ENCODE data around the gene MEIS1. TPM values are rescaled to one million over a fixed set of nuclear protein-coding genes. Genes with fewer than 3 reads are reported as not detected.
A peak's percentile ranks its signal among the peaks of the same experiment; 100 is the strongest.

The MEIS1 gene
- polyA plus RNA-seq, 1 donor (not counting 4 experiments of a cell fraction or from before 2014, with no cell fraction given) = 3.1 TPM

DNA sequence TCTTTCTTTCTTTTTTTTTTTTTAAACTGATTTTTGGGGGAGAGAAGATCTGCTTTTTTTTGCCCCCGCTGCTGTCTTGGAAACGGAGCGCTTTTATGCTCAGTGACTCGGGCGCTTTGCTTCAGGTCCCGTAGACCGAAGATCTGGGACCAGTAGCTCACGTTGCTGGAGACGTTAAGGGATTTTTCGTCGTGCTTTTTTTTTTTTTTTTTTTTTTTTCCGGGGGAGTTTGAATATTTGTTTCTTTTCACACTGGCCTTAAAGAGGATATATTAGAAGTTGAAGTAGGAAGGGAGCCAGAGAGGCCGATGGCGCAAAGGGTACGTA, 587 bp downstream of the MEIS1 start:
- dilution Hi-C loops (cut with MboI; ENCODE audit: extremely low pct_ligation_motif_present, low sequenced_read_pairs) = no loop called here
- Histone ChIP-seq H3K27me3 (ENCODE audit: control insufficient read depth, extremely low read depth, insufficient read depth, low read length) (no peaks in the 10 kb centered on the region), H3K4me1 (ENCODE audit: control insufficient read depth, extremely low read depth, insufficient read depth, low read length) (peaks cover 10% of the 10 kb centered on the region), H3K79me2 (ENCODE audit: control insufficient read depth, insufficient read depth, low read length) (peaks cover 2% of the 10 kb centered on the region), H3K4me2 (ENCODE audit: control insufficient read depth, extremely low read depth, insufficient read depth, low read depth, low read length) (peak overlapping the region; percentile 90), H3K27ac (ENCODE audit: control insufficient read depth, insufficient read depth, low read length) (peak overlapping the region; percentile 56), H3K36me3 (ENCODE audit: control insufficient read depth in 2 of 2, extremely low read depth in 1 of 2, insufficient read depth in 2 of 2, low read length in 2 of 2) (no peaks in the 10 kb centered on the region), H3K4me3 (ENCODE audit: control insufficient read depth in 2 of 3, extremely low read depth in 1 of 3, insufficient read depth in 2 of 3, low read depth in 1 of 3, low read length in 3 of 3) (peak overlapping the region; percentile 67 to 99 (median 82)), H3K9me3 (ENCODE audit: control insufficient read depth, low read depth, low read length) (no peaks in the 10 kb centered on the region), H4K20me1 (ENCODE audit: control insufficient read depth, extremely low read depth, insufficient read depth, low read length) (no peaks in the 10 kb centered on the region), H3K9me1 (ENCODE audit: control insufficient read depth, extremely low read depth, insufficient read depth, low read length) (no peaks in the 10 kb centered on the region), H2AFZ (ENCODE audit: control insufficient read depth, low read length) (peak overlapping the region; percentile 72), H3K9ac (ENCODE audit: control insufficient read depth, extremely low read depth, insufficient read depth, low read length) (peak overlapping the region; percentile 88)
- DNase-seq (ENCODE audit: low read depth, low spot score) = no peak
- TF ChIP-seq EZH2 (IDR thresholded peaks at IDR 0.05; ENCODE audit: low read length) = no peak
- TF ChIP-seq, protein P1, sequence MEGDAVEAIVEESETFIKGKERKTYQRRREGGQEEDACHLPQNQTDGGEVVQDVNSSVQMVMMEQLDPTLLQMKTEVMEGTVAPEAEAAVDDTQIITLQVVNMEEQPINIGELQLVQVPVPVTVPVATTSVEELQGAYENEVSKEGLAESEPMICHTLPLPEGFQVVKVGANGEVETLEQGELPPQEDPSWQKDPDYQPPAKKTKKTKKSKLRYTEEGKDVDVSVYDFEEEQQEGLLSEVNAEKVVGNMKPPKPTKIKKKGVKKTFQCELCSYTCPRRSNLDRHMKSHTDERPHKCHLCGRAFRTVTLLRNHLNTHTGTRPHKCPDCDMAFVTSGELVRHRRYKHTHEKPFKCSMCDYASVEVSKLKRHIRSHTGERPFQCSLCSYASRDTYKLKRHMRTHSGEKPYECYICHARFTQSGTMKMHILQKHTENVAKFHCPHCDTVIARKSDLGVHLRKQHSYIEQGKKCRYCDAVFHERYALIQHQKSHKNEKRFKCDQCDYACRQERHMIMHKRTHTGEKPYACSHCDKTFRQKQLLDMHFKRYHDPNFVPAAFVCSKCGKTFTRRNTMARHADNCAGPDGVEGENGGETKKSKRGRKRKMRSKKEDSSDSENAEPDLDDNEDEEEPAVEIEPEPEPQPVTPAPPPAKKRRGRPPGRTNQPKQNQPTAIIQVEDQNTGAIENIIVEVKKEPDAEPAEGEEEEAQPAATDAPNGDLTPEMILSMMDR (optimal IDR thresholded peaks at IDR 0.05 in 1 of 3, IDR thresholded peaks at IDR 0.05 in 1 of 3, conservative IDR thresholded peaks at IDR 0.05 in 1 of 3; ENCODE audit: extremely low read depth in 1 of 3, insufficient read depth in 2 of 3, low read length in 3 of 3) = no peak
- FAIRE-seq = no peak

DNA sequence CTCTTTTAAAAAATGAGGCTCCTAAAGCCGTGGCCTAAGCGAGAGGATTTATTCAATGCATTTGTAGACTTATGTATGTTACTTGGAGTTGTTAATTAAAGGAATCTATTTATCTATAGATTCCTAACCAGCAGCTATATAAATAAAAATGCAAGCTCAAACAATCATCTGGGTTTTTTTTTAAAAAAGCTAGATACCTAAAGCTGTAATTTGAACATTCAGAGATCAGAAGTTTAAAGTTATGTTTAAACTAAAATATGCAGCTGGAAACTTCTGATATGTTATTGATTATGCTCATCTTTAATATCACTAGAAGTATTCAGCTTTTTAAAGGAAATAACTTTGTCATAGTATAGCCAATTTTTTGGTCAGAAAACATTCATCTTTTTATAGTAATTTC, 1.0 kb downstream of the MEIS1 start:
- Histone ChIP-seq H3K4me1 (ENCODE audit: control insufficient read depth, extremely low read depth, insufficient read depth, low read length) (peaks cover 10% of the 10 kb centered on the region), H2AFZ (ENCODE audit: control insufficient read depth, low read length) (peak overlapping the region; percentile 72)

More for the DNA sequence above, 1.0 kb downstream of the MEIS1 start:
- TF ChIP-seq EZH2 (IDR thresholded peaks at IDR 0.05; ENCODE audit: low read length) = no peak
- TF ChIP-seq, protein P1 (optimal IDR thresholded peaks at IDR 0.05 in 1 of 3, IDR thresholded peaks at IDR 0.05 in 1 of 3, conservative IDR thresholded peaks at IDR 0.05 in 1 of 3; ENCODE audit: extremely low read depth in 1 of 3, insufficient read depth in 2 of 3, low read length in 3 of 3) = no peak
- Histone ChIP-seq H3K36me3 (ENCODE audit: control insufficient read depth in 2 of 2, extremely low read depth in 1 of 2, insufficient read depth in 2 of 2, low read length in 2 of 2) (no peaks in the 10 kb centered on the region), H4K20me1 (ENCODE audit: control insufficient read depth, extremely low read depth, insufficient read depth, low read length) (no peaks in the 10 kb centered on the region), H3K9ac (ENCODE audit: control insufficient read depth, extremely low read depth, insufficient read depth, low read length) (peak overlapping the region; percentile 88), H3K79me2 (ENCODE audit: control insufficient read depth, insufficient read depth, low read length) (peaks cover 2% of the 10 kb centered on the region), H3K9me3 (ENCODE audit: control insufficient read depth, low read depth, low read length) (no peaks in the 10 kb centered on the region), H3K27ac (ENCODE audit: control insufficient read depth, insufficient read depth, low read length) (peak overlapping the region; percentile 56), H3K4me3 (ENCODE audit: control insufficient read depth in 2 of 3, extremely low read depth in 1 of 3, insufficient read depth in 2 of 3, low read depth in 1 of 3, low read length in 3 of 3) (peak overlapping the region; percentile 67 to 99 (median 82)), H3K4me2 (ENCODE audit: control insufficient read depth, extremely low read depth, insufficient read depth, low read depth, low read length) (peak overlapping the region; percentile 90), H3K27me3 (ENCODE audit: control insufficient read depth, extremely low read depth, insufficient read depth, low read length) (no peaks in the 10 kb centered on the region), H3K9me1 (ENCODE audit: control insufficient read depth, extremely low read depth, insufficient read depth, low read length) (no peaks in the 10 kb centered on the region)
- DNase-seq (ENCODE audit: low read depth, low spot score) (no peak), FAIRE-seq (no peak)
- dilution Hi-C loops (cut with MboI; ENCODE audit: extremely low pct_ligation_motif_present, low sequenced_read_pairs) = no loop called here

Data from keratinocyte (primary cell).